SU-DHL-6 (cell line): Measurements from ENCODE around the gene VPS4B.

Source experiments
- H2AFZ ChIP-seq: fragments of 200-600 bp; sonication (generic); 2 replicates; pipeline ENCODE4 v1.6.1; 2014; ENCODE audit warnings: low read depth, mild to moderate bottlenecking, moderate library complexity, mixed read lengths, antibody characterized with exemption, low read length; ENCODE audit not compliant: severe bottlenecking
- H3F3A ChIP-seq: fragments of 200-600 bp; shearing (Covaris generic); 2 replicates; pipeline ENCODE4 v1.6.0; 2016; ENCODE audit warnings: antibody characterized with exemption, mild to moderate bottlenecking; ENCODE audit not compliant: insufficient read depth
- H3K27ac ChIP-seq: fragments of 200-600 bp; sonication (generic); 2 replicates; pipeline ENCODE4 v1.5.1; 2016; ENCODE audit warnings: low read depth, mild to moderate bottlenecking, low read length, moderate library complexity, mixed read lengths
- H3K27me3 ChIP-seq: fragments of 200-600 bp; sonication (generic), shearing (Covaris generic); 2 replicates; pipeline ENCODE4 v1.6.0; 2014; ENCODE audit warnings: mild to moderate bottlenecking, low read length
- H3K36me3 ChIP-seq: fragments of 200-600 bp; sonication (generic); 2 replicates; pipeline ENCODE4 v1.6.1; 2014; ENCODE audit warnings: mild to moderate bottlenecking, low read length, mixed read lengths
- H3K4me2 ChIP-seq: fragments of 300-600, 200-600 bp; shearing (Covaris generic), sonication (generic); 2 replicates; pipeline ENCODE4 v1.6.0; 2014; ENCODE audit warnings: low read length, low read depth, mild to moderate bottlenecking; ENCODE audit not compliant: poor library complexity, severe bottlenecking
- H3K4me3 ChIP-seq: fragments of 200-600 bp; sonication (generic); 2 replicates; pipeline ENCODE4 v1.5.1; 2014; ENCODE audit warnings: antibody characterized with exemption, low read length, mild to moderate bottlenecking, mixed read lengths; ENCODE audit not compliant: insufficient read depth, poor library complexity, severe bottlenecking
- H3K79me2 ChIP-seq: fragments of 200-600 bp; sonication (generic); 2 replicates; pipeline ENCODE4 v1.6.1; 2014; ENCODE audit warnings: mild to moderate bottlenecking, low read length, moderate library complexity; ENCODE audit not compliant: insufficient read depth
- H3K9ac ChIP-seq: fragments of 200-600 bp; sonication (generic); 2 replicates; pipeline ENCODE4 v1.7.0; 2014; ENCODE audit warnings: mild to moderate bottlenecking, low read length
- H3K9me2 ChIP-seq: fragments of 200-600 bp; sonication (generic); replicated peaks from 2 replicates; pipeline ENCODE4 v1.6.1; 2014; ENCODE audit warnings: low read length; ENCODE audit not compliant: insufficient read depth
- H3K9me3 ChIP-seq: fragments of 200-600 bp; sonication (generic); 2 replicates; pipeline ENCODE4 v1.6.1; 2014; ENCODE audit warnings: low read length, mixed read lengths; ENCODE audit not compliant: insufficient read depth
- H4K20me1 ChIP-seq: fragments of 200-600 bp; sonication (generic); 2 replicates; pipeline ENCODE4 v1.6.1; 2014; ENCODE audit warnings: low read depth, mild to moderate bottlenecking, antibody characterized with exemption, low read length, moderate library complexity, mixed read lengths
- EZH2phosphoT487 ChIP-seq: fragments of 200-600 bp; sonication (generic), shearing (Covaris generic); conservative IDR thresholded peaks from 2 replicates; pipeline ENCODE4 v1.6.1; 2018; ENCODE audit warnings: mild to moderate bottlenecking, antibody characterized with exemption, low read length, moderate library complexity, mixed read lengths
- TF ChIP-seq, protein P1 (sequence below): fragments of 200-600 bp; sonication (generic); IDR thresholded peaks from one replicate; pipeline ENCODE4 v1.5.1; 2017; ENCODE audit warnings: antibody characterized with exemption, mild to moderate bottlenecking, low read length, moderate library complexity; ENCODE audit not compliant: insufficient read depth, poor library complexity, severe bottlenecking

Gene VPS4B

DNA sequence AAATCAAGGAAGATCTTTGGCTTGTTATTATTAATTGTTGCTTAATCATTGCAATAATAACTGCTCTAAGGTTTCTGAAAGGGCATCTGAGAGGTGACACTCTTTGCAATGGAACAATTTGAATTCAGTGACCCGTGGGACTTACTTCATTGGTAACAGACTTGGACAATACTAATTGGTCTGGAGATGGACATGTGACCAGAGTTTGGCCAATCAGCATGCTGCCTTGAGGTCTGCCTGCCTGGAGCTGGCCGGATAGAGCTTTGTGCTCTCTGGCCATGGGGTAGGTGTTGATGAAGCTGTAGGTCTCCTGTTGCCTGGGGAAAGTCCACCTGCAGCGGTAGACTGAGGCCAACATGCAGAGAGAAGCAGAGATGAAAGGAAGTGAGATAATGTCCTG lies 24.0 kb upstream of the VPS4B start:
- H3K27ac ChIP-seq = no peak overlapping the region
- H3K4me2 ChIP-seq = no peak overlapping the region
- H3K9ac ChIP-seq = no peak overlapping the region
- no peaks in the 10 kb centered on the region for H3K9me3 ChIP-seq
- H3K36me3 ChIP-seq = no peaks in the 10 kb centered on the region
- no peaks in the 10 kb centered on the region for H4K20me1 ChIP-seq
- H3K9me2 ChIP-seq = no peaks in the 10 kb centered on the region
- no peak overlapping the region for H2AFZ ChIP-seq
- no peaks in the 10 kb centered on the region for H3K79me2 ChIP-seq
- H3K4me3 ChIP-seq = no peak overlapping the region
- TF ChIP-seq, protein P1, sequence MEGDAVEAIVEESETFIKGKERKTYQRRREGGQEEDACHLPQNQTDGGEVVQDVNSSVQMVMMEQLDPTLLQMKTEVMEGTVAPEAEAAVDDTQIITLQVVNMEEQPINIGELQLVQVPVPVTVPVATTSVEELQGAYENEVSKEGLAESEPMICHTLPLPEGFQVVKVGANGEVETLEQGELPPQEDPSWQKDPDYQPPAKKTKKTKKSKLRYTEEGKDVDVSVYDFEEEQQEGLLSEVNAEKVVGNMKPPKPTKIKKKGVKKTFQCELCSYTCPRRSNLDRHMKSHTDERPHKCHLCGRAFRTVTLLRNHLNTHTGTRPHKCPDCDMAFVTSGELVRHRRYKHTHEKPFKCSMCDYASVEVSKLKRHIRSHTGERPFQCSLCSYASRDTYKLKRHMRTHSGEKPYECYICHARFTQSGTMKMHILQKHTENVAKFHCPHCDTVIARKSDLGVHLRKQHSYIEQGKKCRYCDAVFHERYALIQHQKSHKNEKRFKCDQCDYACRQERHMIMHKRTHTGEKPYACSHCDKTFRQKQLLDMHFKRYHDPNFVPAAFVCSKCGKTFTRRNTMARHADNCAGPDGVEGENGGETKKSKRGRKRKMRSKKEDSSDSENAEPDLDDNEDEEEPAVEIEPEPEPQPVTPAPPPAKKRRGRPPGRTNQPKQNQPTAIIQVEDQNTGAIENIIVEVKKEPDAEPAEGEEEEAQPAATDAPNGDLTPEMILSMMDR = no peak
- TF ChIP-seq EZH2phosphoT487 = no peak
- H3K27me3 ChIP-seq = no peaks in the 10 kb centered on the region
- H3F3A ChIP-seq = no peaks in the 10 kb centered on the region

DNA sequence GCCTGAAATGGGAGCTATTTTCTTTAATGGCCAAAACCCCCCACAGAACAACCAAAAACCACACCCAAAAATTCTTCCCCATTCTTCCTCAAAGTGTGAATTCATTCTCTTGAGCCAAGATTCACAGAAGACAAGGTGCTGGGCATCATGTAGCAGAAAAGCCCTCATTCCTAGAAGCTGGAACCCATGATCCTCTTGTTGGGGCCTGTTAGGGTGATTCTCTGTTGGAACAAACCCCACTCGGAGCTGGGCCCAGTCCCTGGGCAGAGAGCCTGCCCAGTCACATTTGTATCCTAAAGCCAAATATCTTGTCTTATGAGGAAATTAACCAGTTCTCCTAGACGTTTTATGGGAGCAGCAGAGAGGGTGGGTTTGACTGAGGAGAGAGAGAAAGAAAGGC lies 22.8 kb upstream of the VPS4B start:
- no peaks in the 10 kb centered on the region for H3K9me2 ChIP-seq
- H3K36me3 ChIP-seq = no peaks in the 10 kb centered on the region
- H3K27ac ChIP-seq = no peak overlapping the region
- no peaks in the 10 kb centered on the region for H3F3A ChIP-seq
- no peaks in the 10 kb centered on the region for H3K27me3 ChIP-seq
- no peak for TF ChIP-seq EZH2phosphoT487
- TF ChIP-seq, protein P1 = no peak
- no peak overlapping the region for H3K4me2 ChIP-seq
- no peak overlapping the region for H3K9ac ChIP-seq
- H2AFZ ChIP-seq = no peak overlapping the region
- H3K4me3 ChIP-seq = no peak overlapping the region
- no peaks in the 10 kb centered on the region for H3K79me2 ChIP-seq
- H3K9me3 ChIP-seq = no peaks in the 10 kb centered on the region
- no peaks in the 10 kb centered on the region for H4K20me1 ChIP-seq

DNA sequence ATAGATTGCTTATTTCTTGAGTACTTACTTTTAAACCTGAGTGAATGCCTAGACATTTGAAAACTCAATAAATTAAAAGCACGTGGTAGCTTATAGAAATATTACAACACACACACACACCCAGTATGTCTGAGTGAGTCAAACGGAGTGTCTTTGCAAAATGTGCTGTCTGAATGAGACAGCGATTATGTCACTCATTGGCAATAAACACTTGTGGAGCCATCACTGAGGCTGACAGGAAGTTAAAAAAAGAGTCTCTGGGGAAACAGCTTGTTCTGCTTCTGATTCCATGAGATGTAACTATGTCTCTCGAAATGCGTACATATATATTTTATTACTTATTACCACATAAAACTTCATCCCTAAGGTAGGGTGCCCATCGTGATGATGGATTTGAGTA lies 22.3 kb upstream of the VPS4B start:
- Histone ChIP-seq H3K9me2 (no peaks in the 10 kb centered on the region), H3K4me3 (no peak overlapping the region), H3K9me3 (no peaks in the 10 kb centered on the region), H3F3A (no peaks in the 10 kb centered on the region), H3K9ac (no peak overlapping the region), H3K36me3 (no peaks in the 10 kb centered on the region), H3K27ac (no peak overlapping the region), H3K27me3 (no peaks in the 10 kb centered on the region), H3K79me2 (no peaks in the 10 kb centered on the region), H2AFZ (no peak overlapping the region), H4K20me1 (no peaks in the 10 kb centered on the region), H3K4me2 (no peak overlapping the region)
- TF ChIP-seq, protein P1 = no peak
- no peak for TF ChIP-seq EZH2phosphoT487
